Psoas muscle (tissue), 8 donors: ENCODE data around the gene ZNF618. TPM values are rescaled to one million over a fixed set of nuclear protein-coding genes. Genes with fewer than 3 reads are reported as not detected.

Source experiments
- ATAC-seq, 4 donors: fragments of 200-7000 bp; cut with Tn5 transposase; one replicate each; pipeline ENCODE4 v1.9.1; 2020; ENCODE audit warnings: moderate library complexity in 3 of 4, mild to moderate bottlenecking in 2 of 4
- DNase-seq, 2 donors: peaks; one replicate each; pipeline ENCODE4 v3.0.0-alpha.2; 2020
- H3K27ac ChIP-seq: fragments of 200-600 bp; one replicate; pipeline ENCODE4 v1.8.0; 2022
- H3K27me3 ChIP-seq, 3 donors: fragments of 200-600 bp in 1 of 3; one replicate each; pipeline versions ENCODE4 v1.6.1 to v1.8.0; 2013 to 2022; ENCODE audit warnings: low read length in 2 of 3, mild to moderate bottlenecking in 2 of 3, moderate library complexity in 1 of 3; ENCODE audit not compliant: insufficient read depth in 3 of 3
- H3K36me3 ChIP-seq, 2 donors: fragments of 200-600 bp in 1 of 2; one replicate each; pipeline versions ENCODE4 v1.6.1 to v1.8.0; 2013 to 2022; ENCODE audit warnings: low read depth in 1 of 2, mild to moderate bottlenecking in 1 of 2, moderate library complexity in 1 of 2; ENCODE audit not compliant: insufficient read depth in 1 of 2
- H3K4me1 ChIP-seq: fragments of 200-600 bp; one replicate; pipeline ENCODE4 v1.8.0; 2022
- H3K4me3 ChIP-seq: fragments of 200-600 bp; one replicate; pipeline ENCODE4 v1.8.0; 2022; ENCODE audit warnings: mild to moderate bottlenecking
- H3K9me3 ChIP-seq: fragments of 200-600 bp; one replicate; pipeline ENCODE4 v1.8.0; 2022
- WGBS, 3 donors: extraction: QIAGEN DNeasy Blood & Tissue Kit; methylation state at CpG; one replicate each; pipeline versions ENCODE4 v1.1.6 to v1.1.7; 2013; 5-methylcytosine and 5-hydroxymethylcytosine counted together
- intact Hi-C, 2 donors: fragments of 100-400 bp; cut with DNase I; formaldehyde crosslinking; loops; one replicate each; pipeline versions ENCODE4 v1.11.0 to v1.14.2; 2022
- polyA plus RNA-seq, 3 donors: library from polyadenylated mRNA; stranded (reverse); fragments of 200-250 nt; gene quantifications; one replicate each; pipeline ENCODE4 v1.2.3, GENCODE V29; 2013
- total RNA-seq, 4 donors: library from RNA; stranded (reverse); fragmentation: NEBNext Ultra II Directional in 2 of 4; extraction: Animal tissue kit (Norgen Biotek cat#: 25700) in 2 of 4; gene quantifications; one replicate each; pipeline versions ENCODE4 v1.2.1 to v1.2.4, GENCODE V29; 2021 to 2023
- TF ChIP-seq, protein P1 (sequence below): fragments of 200-600 bp; IDR thresholded peaks from one replicate; pipeline ENCODE4 v1.8.0; 2022; ENCODE audit warnings: antibody characterized with exemption
- donor health status: healthy with polysubstance abuse.
- donor health status: DM: no; HTN: no; CAD: no; lungs with moderate emphysema.
- donor health status: Bipolar disorder and iron deficiency.
- donor health status: healthy.
- donor health status: DM: yes; HTN: yes; CAD: no.
- donor health status: DM: no; HTN: no; CAD: no.
- donor health status: DM: no; HTN: no; CAD: no.
- donor health status: DM: yes; HTN: yes; CAD: no.

ZNF618 gene
- total and polyA plus RNA-seq, 7 donors: 0.31 to 2.7 (median 1.2) TPM

DNA sequence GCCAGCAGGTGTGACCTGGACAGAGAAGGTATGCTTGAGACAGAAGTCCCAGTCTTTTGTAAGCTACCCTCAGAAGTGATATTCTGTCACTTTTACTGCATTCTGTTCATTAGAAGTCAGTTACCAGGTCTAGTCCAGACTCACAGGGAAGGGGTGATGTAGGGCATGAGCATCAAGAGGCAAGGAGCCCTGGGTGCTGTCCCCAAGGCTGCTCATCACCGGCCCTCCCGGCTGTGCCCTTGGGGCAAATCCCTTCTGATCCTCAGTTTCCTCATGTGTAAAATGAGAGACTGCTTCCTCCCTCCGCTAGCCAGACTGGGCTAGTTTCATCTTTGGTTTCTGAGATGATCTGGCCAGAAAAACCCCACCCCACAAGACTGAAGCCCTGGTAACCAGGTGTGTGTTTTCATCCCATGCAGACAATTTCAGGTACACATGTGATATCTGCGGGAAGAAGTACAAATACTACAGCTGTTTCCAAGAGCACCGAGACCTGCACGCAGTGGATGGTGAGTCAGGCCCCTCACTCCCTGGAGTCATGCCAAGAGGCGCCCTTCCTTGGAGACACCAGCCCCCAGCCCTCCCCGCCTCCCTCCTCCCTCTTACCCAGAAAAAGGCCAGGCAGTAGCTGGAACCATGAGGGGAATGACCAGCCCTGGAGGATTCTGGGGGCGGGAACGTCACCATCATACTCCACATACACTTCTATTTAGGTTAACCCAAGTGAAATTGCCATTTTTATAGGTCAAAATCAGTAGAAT is 131.0 kb downstream of the ZNF618 start:
- TF ChIP-seq, protein P1, sequence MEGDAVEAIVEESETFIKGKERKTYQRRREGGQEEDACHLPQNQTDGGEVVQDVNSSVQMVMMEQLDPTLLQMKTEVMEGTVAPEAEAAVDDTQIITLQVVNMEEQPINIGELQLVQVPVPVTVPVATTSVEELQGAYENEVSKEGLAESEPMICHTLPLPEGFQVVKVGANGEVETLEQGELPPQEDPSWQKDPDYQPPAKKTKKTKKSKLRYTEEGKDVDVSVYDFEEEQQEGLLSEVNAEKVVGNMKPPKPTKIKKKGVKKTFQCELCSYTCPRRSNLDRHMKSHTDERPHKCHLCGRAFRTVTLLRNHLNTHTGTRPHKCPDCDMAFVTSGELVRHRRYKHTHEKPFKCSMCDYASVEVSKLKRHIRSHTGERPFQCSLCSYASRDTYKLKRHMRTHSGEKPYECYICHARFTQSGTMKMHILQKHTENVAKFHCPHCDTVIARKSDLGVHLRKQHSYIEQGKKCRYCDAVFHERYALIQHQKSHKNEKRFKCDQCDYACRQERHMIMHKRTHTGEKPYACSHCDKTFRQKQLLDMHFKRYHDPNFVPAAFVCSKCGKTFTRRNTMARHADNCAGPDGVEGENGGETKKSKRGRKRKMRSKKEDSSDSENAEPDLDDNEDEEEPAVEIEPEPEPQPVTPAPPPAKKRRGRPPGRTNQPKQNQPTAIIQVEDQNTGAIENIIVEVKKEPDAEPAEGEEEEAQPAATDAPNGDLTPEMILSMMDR: no peak
- intact Hi-C loops: no loop called here
- Histone ChIP-seq H3K9me3 (no peaks in the 10 kb centered on the region), H3K4me3 (no peak overlapping the region), H3K4me1 (no peaks in the 10 kb centered on the region), H3K36me3 (peaks cover 0 to 5% of the 10 kb centered on the region in 2 donors), H3K27ac (no peak overlapping the region), H3K27me3 (no peaks in the 10 kb centered on the region)
- 83 to 88% (median 86%) methylated on average over 10 of the region's 10 CpGs for WGBS, 3 donors
- ATAC-seq (no peak), DNase-seq (no peak)

DNA sequence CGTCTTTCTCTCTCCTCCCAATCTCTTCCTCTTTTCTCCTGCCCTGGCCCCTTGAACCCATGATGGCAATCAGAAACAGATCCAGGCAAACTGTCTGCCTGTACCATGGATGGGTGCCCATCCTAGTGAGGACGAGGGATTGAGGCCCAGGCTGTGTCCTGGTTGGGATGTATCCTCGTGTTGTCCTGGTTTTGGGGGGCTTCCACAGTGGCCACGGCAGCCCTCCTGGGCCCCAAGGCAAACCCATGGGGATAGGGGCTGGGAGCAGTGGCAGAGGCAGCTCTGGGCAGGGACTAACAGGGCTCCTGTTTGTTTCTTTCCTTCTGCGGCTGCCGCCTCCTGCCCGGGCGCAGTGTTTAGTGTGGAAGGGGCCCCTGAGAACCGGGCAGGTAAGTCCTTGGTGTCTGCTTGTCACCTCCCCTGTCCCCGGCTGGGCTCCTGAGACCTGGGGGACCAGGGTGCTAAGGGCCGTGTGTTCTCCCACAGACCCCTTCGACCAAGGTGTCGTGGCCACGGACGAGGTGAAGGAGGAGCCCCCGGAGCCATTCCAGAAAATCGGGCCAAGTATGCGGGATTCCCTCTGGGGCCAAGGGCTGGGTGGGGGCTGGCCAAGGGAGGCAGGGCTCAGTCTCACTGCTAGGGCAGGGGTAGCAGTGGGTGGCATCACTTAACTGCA is 132.0 kb downstream of the ZNF618 start:
- ATAC-seq (no peak), DNase-seq (no peak)
- WGBS, 3 donors: 88 to 94% (median 90%) methylated on average over 18 of the region's 18 CpGs
- H3K4me1 ChIP-seq: no peaks in the 10 kb centered on the region
- no peak overlapping the region for H3K27ac ChIP-seq
- intact Hi-C loops: no loop called here
- H3K27me3 ChIP-seq: no peaks in the 10 kb centered on the region
- TF ChIP-seq, protein P1: no peak
- H3K36me3 ChIP-seq: peaks cover 0 to 5% of the 10 kb centered on the region in 2 donors
- no peaks in the 10 kb centered on the region for H3K9me3 ChIP-seq
- H3K4me3 ChIP-seq: no peak overlapping the region

DNA sequence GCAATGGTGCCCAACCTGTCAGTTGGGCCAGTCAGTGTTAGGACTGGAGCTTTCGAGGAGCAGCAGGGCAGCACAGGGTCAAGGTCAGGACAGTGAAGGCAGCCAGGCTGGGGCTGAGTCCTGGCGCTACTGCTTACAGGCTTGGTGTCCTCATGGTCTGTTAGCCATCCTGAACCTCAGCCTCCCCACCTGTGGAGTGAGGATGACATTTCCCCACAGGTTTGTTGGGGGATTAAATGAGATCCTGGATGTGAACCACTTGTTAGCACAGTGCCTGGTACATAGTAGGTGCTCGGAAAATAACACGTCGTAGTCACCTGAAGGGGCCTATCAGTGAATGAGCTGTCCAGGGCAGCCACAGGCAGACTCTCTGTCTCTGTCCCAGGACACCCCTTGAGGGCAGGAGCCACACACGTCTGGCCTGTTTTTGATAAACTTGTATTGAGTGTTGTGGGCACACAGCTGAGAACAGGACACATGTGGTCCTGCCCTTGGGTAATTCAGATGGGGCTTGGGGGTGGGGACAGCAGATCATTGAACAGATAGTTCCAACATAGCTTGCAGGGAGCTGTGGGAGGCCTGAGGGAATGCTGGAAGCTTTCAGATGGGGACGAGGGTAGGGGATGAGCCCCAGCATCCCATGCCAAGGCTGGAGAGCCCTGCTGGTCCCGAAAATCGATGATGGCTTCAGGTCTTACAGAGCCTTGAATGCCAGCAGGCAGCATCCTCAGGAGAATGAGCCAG is 132.7 kb downstream of the ZNF618 start:
- WGBS, 3 donors: 92 to 98% (median 96%) methylated on average over 9 of the region's 9 CpGs
- TF ChIP-seq, protein P1: no peak
- Histone ChIP-seq H3K27ac (no peak overlapping the region), H3K36me3 (peaks cover 0 to 5% of the 10 kb centered on the region in 2 donors), H3K27me3 (no peaks in the 10 kb centered on the region), H3K4me1 (no peaks in the 10 kb centered on the region), H3K9me3 (no peaks in the 10 kb centered on the region), H3K4me3 (no peak overlapping the region)
- no peak for ATAC-seq
- intact Hi-C loops: no loop called here
- DNase-seq: no peak

DNA sequence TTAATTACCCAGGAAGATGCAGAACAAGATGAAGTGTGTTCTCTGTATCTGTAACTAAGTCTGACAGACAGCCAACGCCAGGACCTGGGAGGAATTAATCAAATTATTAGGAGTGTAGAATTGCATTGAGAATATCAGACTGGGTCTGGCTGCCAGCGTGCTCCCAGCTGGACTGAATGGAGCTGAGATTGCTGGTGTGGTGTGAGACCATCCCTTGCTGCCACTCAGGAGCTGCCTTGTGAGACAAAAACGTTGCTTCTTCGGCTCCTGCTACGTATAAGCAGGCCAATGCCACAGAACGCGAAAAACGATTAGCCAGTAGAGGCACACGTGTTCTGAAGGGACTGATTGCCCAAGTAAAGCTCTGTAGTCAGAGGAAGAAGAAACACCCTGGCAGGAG is 135.2 kb downstream of the ZNF618 start:
- Histone ChIP-seq H3K4me3 (no peak overlapping the region), H3K9me3 (no peaks in the 10 kb centered on the region), H3K4me1 (no peaks in the 10 kb centered on the region), H3K27ac (no peak overlapping the region), H3K36me3 (peaks cover 0 to 6% of the 10 kb centered on the region in 2 donors), H3K27me3 (no peaks in the 10 kb centered on the region)
- WGBS, 3 donors: 85 to 92% (median 86%) methylated on average over 9 of the region's 9 CpGs
- TF ChIP-seq, protein P1: no peak
- intact Hi-C loops: no loop called here
- ATAC-seq: no peak
- no peak for DNase-seq
